ENCODE measurements around the gene METTL26.

DNA sequence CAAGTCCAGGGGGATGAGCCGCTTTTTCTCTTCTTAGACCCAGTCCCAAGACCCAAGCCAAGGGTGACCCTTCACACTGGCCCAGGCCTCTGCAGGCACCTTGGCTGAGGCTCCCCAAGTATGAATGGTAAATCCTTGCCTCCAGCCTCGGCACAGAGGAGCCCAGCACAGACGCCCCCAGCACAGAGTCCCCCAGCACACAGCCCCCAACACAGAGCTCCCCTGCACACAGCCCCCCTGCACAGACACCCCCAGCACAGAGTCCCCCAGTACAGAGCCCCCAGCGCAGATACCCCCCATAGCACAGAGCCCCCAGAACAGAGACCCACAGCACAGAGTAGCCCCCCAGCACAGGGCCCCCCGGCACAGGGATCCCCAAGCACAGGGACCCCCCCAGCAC is 4.5 kb upstream of the METTL26 start:
- TF ChIP-seq EZH2 (IDR thresholded peaks at IDR 0.05; ENCODE audit: borderline replicate concordance) (no peak), CTCF (IDR thresholded peaks at IDR 0.05; ENCODE audit: poor library complexity) (no peak)
